K562 (cell line): ENCODE measurements around the gene TMSB4X. TPM values are rescaled to one million over a fixed set of nuclear protein-coding genes. Genes with fewer than 3 reads are reported as not detected.
A peak's percentile ranks its signal among the peaks of the same experiment; 100 is the strongest.

Experiments
- BMI1 ChIP-seq: fragments of 150-350 bp; IDR thresholded peaks from 2 replicates; pipeline ENCODE4 v1.6.1; 2014; ENCODE audit warnings: low read length
- CBFA2T3 ChIP-seq: fragments of 450-650 bp; IDR thresholded peaks from 2 replicates; pipeline ENCODE4 v1.6.1; 2017
- CCNT2 ChIP-seq: IDR thresholded peaks from 2 replicates; pipeline ENCODE4 v1.6.1; 2011; ENCODE audit warnings: borderline replicate concordance, low read depth, mild to moderate bottlenecking, moderate library complexity, mixed read lengths, low read length; ENCODE audit not compliant: insufficient read length; ENCODE audit errors: extremely low read depth
- GABPA ChIP-seq: fragments of 200-800 bp; sonication (Bioruptor generic); conservative IDR thresholded peaks from 2 replicates; pipeline ENCODE4 v1.6.1; 2016; ENCODE audit warnings: low read depth, missing genetic modification characterization, missing compliant biosample characterization
- GTF2E2 ChIP-seq: fragments of 200-800 bp; sonication (Bioruptor generic); IDR thresholded peaks from 2 replicates; pipeline ENCODE4 v1.6.1; 2016; ENCODE audit warnings: missing genetic modification characterization, missing compliant biosample characterization
- HDGF ChIP-seq: fragments of 450-650 bp; IDR thresholded peaks from 2 replicates; pipeline ENCODE4 v1.6.1; 2016
- KLF13 ChIP-seq: fragments of 450-650 bp; IDR thresholded peaks from 2 replicates; pipeline ENCODE4 v1.6.1; 2016; ENCODE audit warnings: missing genetic modification characterization, low read depth, mild to moderate bottlenecking, missing compliant biosample characterization, moderate library complexity, borderline replicate concordance
- KLF6 ChIP-seq: fragments of 250-450 bp; sonication (Bioruptor Pico); IDR thresholded peaks from 2 replicates; pipeline ENCODE4 v1.4.0; 2020; ENCODE audit warnings: mild to moderate bottlenecking, moderate library complexity, borderline replicate concordance
- LARP7 ChIP-seq: fragments of 450-650 bp; IDR thresholded peaks from 2 replicates; pipeline ENCODE4 v1.6.1; 2016
- RBM17 ChIP-seq: fragments of 200-400 bp; formaldehyde crosslinking; IDR thresholded peaks from 2 replicates; pipeline ENCODE4 v1.6.1; 2017; ENCODE audit warnings: low read depth, mild to moderate bottlenecking, low read length, borderline replicate concordance
- RBM34 ChIP-seq: fragments of 200-400 bp; formaldehyde crosslinking; IDR thresholded peaks from 2 replicates; pipeline ENCODE4 v1.6.1; 2018; ENCODE audit warnings: low read length, borderline replicate concordance; ENCODE audit not compliant: insufficient read depth
- RUNX1 ChIP-seq: sonication (generic); IDR thresholded peaks from 2 replicates; pipeline ENCODE4 v1.6.1; 2016; ENCODE audit warnings: antibody characterized with exemption, low read depth
- TCF3 ChIP-seq: sonication (generic); formaldehyde crosslinking; IDR thresholded peaks from 2 replicates; pipeline ENCODE4 v1.4.0; 2020; ENCODE audit warnings: mild to moderate bottlenecking, missing genetic modification reagents
- THAP12 ChIP-seq: fragments of 250-450 bp; sonication (Bioruptor Pico); IDR thresholded peaks from 2 replicates; pipeline ENCODE4 v1.9.0; 2021; ENCODE audit warnings: mild to moderate bottlenecking, inconsistent platforms
- ZBTB34 ChIP-seq: fragments of 250-450 bp; sonication (Bioruptor Pico); IDR thresholded peaks from 2 replicates; pipeline ENCODE4 v1.8.0; 2021; ENCODE audit warnings: mild to moderate bottlenecking, moderate library complexity
- ZNF740 ChIP-seq, 3 experiments: fragments of 200-800 bp in 1 of 3; sonication (Bioruptor generic) in 1 of 3; sonication (generic) in 1 of 3; formaldehyde crosslinking in 1 of 3; IDR thresholded peaks; 2 replicates each; pipeline versions ENCODE4 v1.6.1 to v1.8.0; 2016 to 2022; ENCODE audit warnings: mild to moderate bottlenecking in 2 of 3, missing compliant biosample characterization in 2 of 3, missing genetic modification characterization in 2 of 3, missing genetic modification reagents in 1 of 3
- polyA plus RNA-seq, 8 experiments: library from polyadenylated mRNA; depleted of rRNA in 4 of 8; stranded (reverse) in 5 of 8; unstranded in 3 of 8; fragments of >200 nt; fragmentation: Nextera tagmentation in 2 of 8; fragmentation: Illumina TruSeq in 1 of 8; extraction: Ambion mirVana in 2 of 8; extraction: Trizol in 1 of 8; gene quantifications; 2 replicates each; pipeline versions ENCODE4 v1.2.1 to v1.2.3, GENCODE V29; 2011 to 2014; ENCODE audit warnings: inconsistent platforms in 1 of 8, missing spikeins in 1 of 8
- total RNA-seq, 7 experiments: library from RNA; depleted of rRNA in 6 of 7; stranded (reverse); fragments of >200 nt in 6 of 7; fragmentation: Illumina TruSeq in 2 of 7; extraction: Trizol in 2 of 7; gene quantifications; 2 replicates each; pipeline versions ENCODE4 v1.2.1 to v1.2.3, GENCODE V29; 2011 to 2021; ENCODE audit warnings: low replicate concordance in 1 of 7
- TF ChIP-seq, protein P1 (sequence below), 2 experiments: IDR thresholded peaks in 1 of 2; conservative IDR thresholded peaks in 1 of 2; 2 replicates each; pipeline ENCODE4 v1.6.1; 2016; ENCODE audit warnings: low read depth in 2 of 2, mild to moderate bottlenecking in 1 of 2, missing compliant biosample characterization in 1 of 2, missing genetic modification characterization in 1 of 2, moderate library complexity in 1 of 2

Gene TMSB4X
- total and polyA plus RNA-seq, 9 of the 15 experiments (the other 6 are each of a cell fraction or from before 2014, with no cell fraction given), result 1,035 to 2,035 (median 1,529) TPM

DNA sequence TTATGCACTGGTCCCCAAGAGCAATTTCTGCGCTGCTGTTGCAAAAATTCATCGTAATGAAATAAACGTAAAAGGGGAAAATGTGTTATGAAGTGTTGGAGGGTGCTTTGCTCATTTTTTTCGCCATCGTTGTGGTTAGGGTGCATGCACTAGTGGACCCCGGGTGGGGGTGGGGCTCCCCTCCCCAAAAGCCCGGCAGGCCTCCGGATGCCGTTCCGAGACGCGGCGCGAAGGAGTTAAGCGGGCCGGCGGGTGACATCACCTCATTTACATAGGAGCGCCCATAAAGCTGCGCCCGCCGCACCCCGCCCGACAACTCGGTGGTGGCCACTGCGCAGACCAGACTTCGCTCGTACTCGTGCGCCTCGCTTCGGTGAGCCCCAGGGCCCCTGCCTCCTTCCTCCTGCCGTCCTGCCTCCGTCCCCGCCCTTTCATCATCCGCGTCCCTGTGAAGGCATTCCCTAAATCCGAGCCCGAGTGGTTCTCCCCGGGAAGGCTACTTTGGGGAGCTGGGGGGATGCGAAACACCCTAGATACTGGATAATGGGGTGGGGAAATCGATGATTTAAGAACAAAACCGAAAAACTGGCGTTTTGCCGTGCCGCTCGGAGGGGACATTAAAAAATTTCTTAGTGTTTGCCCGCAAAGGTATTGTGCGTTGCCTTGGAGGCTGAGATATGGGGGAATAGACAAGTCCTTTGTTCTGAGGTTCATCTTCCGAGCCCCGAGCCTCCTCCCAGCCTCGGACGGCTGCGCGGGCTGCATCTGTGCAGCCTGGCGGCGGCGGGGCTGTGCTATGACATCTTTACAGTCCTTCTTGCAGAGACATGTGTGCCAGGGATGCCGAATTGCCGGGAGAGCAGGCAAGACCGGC lies at the start of gene TMSB4X (continued):
- no peak for TF ChIP-seq CBFA2T3
- TF ChIP-seq KLF13 (tag), result no peak
- TF ChIP-seq TCF3 (CRISPR knock-in tag), result no peak
- no peak for TF ChIP-seq ZBTB34 (CRISPR knock-in tag)
- TF ChIP-seq BMI1, result no peak
- TF ChIP-seq GTF2E2, result no peak; the same call in 1 of the 2 replicates
- no peak for TF ChIP-seq GABPA (tag)
- TF ChIP-seq RBM17, result no peak
- TF ChIP-seq CCNT2, result peak; percentile 56
- TF ChIP-seq ZNF740 (CRISPR knock-in tag; IDR thresholded peaks at IDR 0.05), result no peak; the same call in 1 of the 2 replicates
- TF ChIP-seq ZNF740 (tag; IDR thresholded peaks at IDR 0.05), result no peak
- TF ChIP-seq THAP12 (CRISPR knock-in tag), result peak; percentile 92; the same call in 1 of the 2 replicates
- TF ChIP-seq LARP7, result peak; percentile 20; the same call in 1 of the 2 replicates
- TF ChIP-seq, protein P1, sequence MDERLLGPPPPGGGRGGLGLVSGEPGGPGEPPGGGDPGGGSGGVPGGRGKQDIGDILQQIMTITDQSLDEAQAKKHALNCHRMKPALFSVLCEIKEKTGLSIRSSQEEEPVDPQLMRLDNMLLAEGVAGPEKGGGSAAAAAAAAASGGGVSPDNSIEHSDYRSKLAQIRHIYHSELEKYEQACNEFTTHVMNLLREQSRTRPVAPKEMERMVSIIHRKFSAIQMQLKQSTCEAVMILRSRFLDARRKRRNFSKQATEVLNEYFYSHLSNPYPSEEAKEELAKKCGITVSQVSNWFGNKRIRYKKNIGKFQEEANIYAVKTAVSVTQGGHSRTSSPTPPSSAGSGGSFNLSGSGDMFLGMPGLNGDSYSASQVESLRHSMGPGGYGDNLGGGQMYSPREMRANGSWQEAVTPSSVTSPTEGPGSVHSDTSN (CRISPR knock-in tag; IDR thresholded peaks at IDR 0.05; ENCODE audit: low read depth), result no peak
- TF ChIP-seq, protein P1 (tag; conservative IDR thresholded peaks at IDR 0.05; ENCODE audit: low read depth), result no peak
- TF ChIP-seq HDGF, result no peak
- TF ChIP-seq RUNX1, result no peak; the same call in 1 of the 2 replicates
- no peak for TF ChIP-seq RBM34
- TF ChIP-seq KLF6 (CRISPR knock-in tag), result no peak
